ENCODE measurements around the gene CAPNS2. TPM values are rescaled to one million over a fixed set of nuclear protein-coding genes. Genes with fewer than 3 reads are reported as not detected.
A peak's percentile ranks its signal among the peaks of the same experiment; 100 is the strongest.

The CAPNS2 gene
- total and polyA plus RNA-seq, 2 of the 8 experiments (the other 6 are each of a cell fraction or from before 2014, with no cell fraction given) = not detected

DNA sequence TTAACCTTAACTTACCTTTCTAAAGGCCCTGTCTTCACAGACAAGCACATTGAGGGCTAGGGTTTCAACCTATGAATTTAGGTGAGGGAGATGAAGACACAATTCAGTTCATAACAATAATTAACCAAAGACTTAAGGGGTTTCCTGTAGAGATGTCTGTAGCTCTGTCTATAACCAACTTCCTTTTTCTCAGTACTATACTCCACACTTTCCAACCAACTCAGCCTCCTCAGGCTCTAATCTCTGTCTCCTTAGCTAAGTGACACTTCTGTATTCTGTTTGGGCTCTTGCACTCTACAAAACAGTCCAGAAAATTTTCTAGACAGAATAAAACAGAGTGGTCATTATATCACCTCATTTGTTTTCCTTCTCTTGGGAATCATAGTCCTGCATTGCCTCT lies 25.8 kb downstream of the CAPNS2 start:
- Histone ChIP-seq H3K14ac (ENCODE audit: insufficient read length) (no peak overlapping the region), H3K27ac (ENCODE audit: low read depth, low read length) (no peak overlapping the region), H2BK15ac (ENCODE audit: low read length) (no peak overlapping the region), H2AK5ac (ENCODE audit: low read depth, low read length) (no peak overlapping the region), H2BK20ac (ENCODE audit: low read length) (no peak overlapping the region), H3K23ac (ENCODE audit: insufficient read length) (no peak overlapping the region), H2BK12ac (ENCODE audit: low read depth, low read length) (no peak overlapping the region), H2BK120ac (replicated peaks; ENCODE audit: low read depth, low read length) (no peak overlapping the region), H4K20me1 (replicated peaks in 1 of 2; ENCODE audit: control insufficient read depth in 1 of 2, insufficient read depth in 2 of 2, low read length in 2 of 2) (no peaks in the 10 kb centered on the region), H3K4ac (replicated peaks; ENCODE audit: insufficient read length, low read depth, low read length) (no peak overlapping the region), H3K4me2 (ENCODE audit: insufficient read depth in 1 of 2, low read depth in 2 of 2, low read length in 2 of 2) (no peak overlapping the region), H3K9ac (replicated peaks in 1 of 4; ENCODE audit: extremely low read depth in 1 of 4, low read depth in 3 of 4, low read length in 3 of 4) (no peak overlapping the region), H3K23me2 (ENCODE audit: low read depth, low read length) (no peaks in the 10 kb centered on the region), H3K18ac (ENCODE audit: extremely low read depth, low read length) (no peak overlapping the region), H3K79me1 (ENCODE audit: low read depth, low read length) (no peaks in the 10 kb centered on the region), H2BK5ac (ENCODE audit: low read depth, low read length) (no peak overlapping the region), H3K4me3 (ENCODE audit: extremely low read depth in 1 of 4, insufficient read depth in 2 of 4, low read depth in 3 of 4, low read length in 4 of 4) (no peak overlapping the region), H4K8ac (ENCODE audit: extremely low read depth, insufficient read depth, low read length) (no peak overlapping the region), H3K4me1 (replicated peaks in 1 of 4; ENCODE audit: control insufficient read depth in 3 of 4, insufficient read depth in 4 of 4, low read length in 3 of 4) (peaks cover 0 to 2% (median 0%) of the 10 kb centered on the region in 4 experiments; a peak in 1 of 7 replicates), H3K36me3 (ENCODE audit: control insufficient read depth in 2 of 4, insufficient read depth in 4 of 4, low read length in 3 of 4) (no peaks in the 10 kb centered on the region), H2AFZ (ENCODE audit: low read length) (0 out of 2 replicates have a peak overlapping the region, but pooled peaks have one; percentile 9), H3K9me3 (ENCODE audit: insufficient read depth in 2 of 2, low read depth in 1 of 2, low read length in 1 of 2) (no peaks in the 10 kb centered on the region), H3K27me3 (replicated peaks in 1 of 4; ENCODE audit: control insufficient read depth in 3 of 4, extremely low read depth in 1 of 4, insufficient read depth in 3 of 4, low read length in 3 of 4) (no peaks in the 10 kb centered on the region), H4K5ac (ENCODE audit: insufficient read length, low read depth, low read length) (no peak overlapping the region), H3K79me2 (ENCODE audit: control insufficient read depth in 1 of 2, insufficient read depth in 2 of 2, low read length in 2 of 2) (no peaks in the 10 kb centered on the region), H4K91ac (replicated peaks; ENCODE audit: insufficient read length, low read length) (no peak overlapping the region), H3K56ac (replicated peaks; ENCODE audit: insufficient read length, low read depth, low read length) (no peak overlapping the region)
- no peak for TF ChIP-seq NANOG (IDR thresholded peaks at IDR 0.05; ENCODE audit: insufficient read depth, low read depth, low read length, poor library complexity, severe bottlenecking)
- TF ChIP-seq RXRA (IDR thresholded peaks at IDR 0.05; ENCODE audit: insufficient read depth, low read depth, low read length) = no peak
- POLR2A ChIA-PET (ENCODE audit: partially characterized antibody) = no interaction called here
- FAIRE-seq = no peak
- CTCF ChIA-PET (ENCODE audit: partially characterized antibody) = interaction anchor here (1.8 kb wide), 1 partner anchor 127 kb away, joined by 6 read pairs; no protein-coding TSS in a partner anchor
- DNase-seq (ENCODE audit: low read depth in 1 of 2, low spot score in 2 of 2) = no peak
